KOPT-K1 (cell line): Measurements from ENCODE around the gene AFF2.
"Not testable (repeated sequence)": the region's sequence is repeated elsewhere in the genome, so short reads cannot be mapped to it uniquely, and the experiment has no call there.

Source experiments
- H3K27ac ChIP-seq: fragments of 200-600 bp; sonication (generic); 2 replicates; pipeline ENCODE4 v1.5.1; 2016; ENCODE audit warnings: antibody characterized with exemption, mild to moderate bottlenecking, low read depth, low read length; ENCODE audit not compliant: poor library complexity, severe bottlenecking
- H3K36me3 ChIP-seq: fragments of 200-600 bp; sonication (generic); 2 replicates; pipeline ENCODE4 v1.5.1; 2017; ENCODE audit warnings: antibody characterized with exemption, mild to moderate bottlenecking, low read length, moderate library complexity; ENCODE audit not compliant: insufficient read depth
- H3K9me3 ChIP-seq: fragments of 200-600 bp; sonication (generic); 2 replicates; pipeline ENCODE4 v1.5.1; 2017; ENCODE audit warnings: antibody characterized with exemption, low read length, mild to moderate bottlenecking; ENCODE audit not compliant: insufficient read depth, poor library complexity, severe bottlenecking

The AFF2 gene

DNA sequence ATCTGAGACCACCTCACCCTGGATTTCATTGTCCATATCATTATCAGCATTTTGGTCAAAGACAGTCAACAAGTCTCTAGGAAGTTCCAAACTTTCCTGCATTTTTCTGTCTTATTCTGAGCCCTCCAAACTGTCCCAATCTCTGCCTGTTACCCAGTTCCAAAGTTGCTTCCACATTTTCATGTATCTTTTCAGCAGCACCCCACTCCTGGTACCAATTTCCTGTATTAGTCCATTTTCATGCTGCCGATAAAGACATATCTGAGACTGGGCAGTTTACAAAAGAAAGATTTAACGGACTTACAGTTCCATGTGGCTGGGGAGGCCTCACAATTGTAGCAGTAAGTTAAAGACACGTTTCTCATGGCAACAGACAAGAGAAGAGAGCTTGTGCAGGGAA lies 168.8 kb downstream of the AFF2 start:
- H3K36me3 ChIP-seq, H3K27ac ChIP-seq: not testable (repeated sequence)
- H3K9me3 ChIP-seq: peaks cover 38% of the 10 kb centered on the region

DNA sequence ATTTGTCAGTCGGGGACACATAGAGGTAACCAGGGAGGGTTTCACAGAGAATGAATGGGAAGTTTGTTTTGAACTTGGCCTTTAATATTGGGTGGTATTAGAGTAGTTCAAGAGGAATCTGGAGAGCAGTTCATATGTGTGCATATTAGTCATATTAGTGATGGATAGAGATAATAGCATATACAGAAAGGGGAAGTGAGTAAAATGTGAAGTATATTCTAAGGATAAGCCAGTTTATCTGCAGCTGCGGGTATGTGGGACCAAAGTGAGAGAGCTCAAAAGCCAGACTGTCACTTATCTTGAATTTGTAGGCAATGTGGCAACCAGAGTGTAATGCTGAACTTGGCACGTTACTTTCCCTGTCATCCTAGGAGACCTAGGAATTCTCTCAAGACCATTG lies 169.9 kb downstream of the AFF2 start:
- Histone ChIP-seq H3K27ac (no peak overlapping the region), H3K9me3 (peaks cover 38% of the 10 kb centered on the region), H3K36me3 (peaks cover 7% of the 10 kb centered on the region; the same call in 1 of the 2 replicates)

DNA sequence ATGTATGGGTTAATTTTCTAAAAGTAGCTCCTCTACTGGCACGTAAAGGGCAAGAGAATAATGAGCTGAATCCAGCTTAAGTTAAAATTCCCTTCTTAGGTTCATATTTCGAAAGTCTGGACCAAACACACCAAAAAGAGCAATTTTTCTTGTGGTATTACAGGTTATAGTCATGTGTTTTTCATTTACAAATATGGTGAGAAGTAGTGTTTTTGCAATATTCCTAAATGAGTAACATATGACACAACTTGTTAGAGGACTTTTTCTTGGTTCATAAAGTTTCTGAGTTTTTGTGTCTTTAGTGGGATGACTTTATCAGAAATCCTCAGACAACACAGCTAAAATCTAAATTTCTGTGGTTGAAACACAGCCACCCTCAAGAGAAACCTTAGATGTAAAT lies 172.1 kb downstream of the AFF2 start:
- H3K9me3 ChIP-seq: peaks cover 31% of the 10 kb centered on the region
- H3K36me3 ChIP-seq: peaks cover under 1% of the 10 kb centered on the region; the same call in 1 of the 2 replicates
- no peak overlapping the region for H3K27ac ChIP-seq

DNA sequence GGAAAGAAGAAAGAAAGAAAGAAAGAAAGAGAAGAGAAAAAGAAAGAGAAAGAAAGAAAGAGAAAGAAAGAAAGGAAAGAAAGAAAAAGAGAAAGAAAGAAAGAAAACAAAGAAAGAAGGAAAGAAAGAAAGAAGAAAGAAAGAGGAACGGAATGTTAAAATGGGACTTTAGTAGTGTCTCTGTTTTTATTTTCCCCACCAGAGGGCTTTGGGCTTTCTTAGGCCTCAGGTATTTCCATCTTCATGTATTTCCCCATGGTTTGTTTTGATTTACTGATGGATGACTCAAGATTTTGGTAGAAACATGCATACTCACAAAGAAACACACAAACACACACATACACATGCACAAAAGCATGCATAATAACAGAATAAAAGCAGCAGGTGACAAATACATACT lies 181.2 kb downstream of the AFF2 start:
- H3K27ac ChIP-seq: no peak overlapping the region
- no peaks in the 10 kb centered on the region for H3K36me3 ChIP-seq
- H3K9me3 ChIP-seq: no peaks in the 10 kb centered on the region

DNA sequence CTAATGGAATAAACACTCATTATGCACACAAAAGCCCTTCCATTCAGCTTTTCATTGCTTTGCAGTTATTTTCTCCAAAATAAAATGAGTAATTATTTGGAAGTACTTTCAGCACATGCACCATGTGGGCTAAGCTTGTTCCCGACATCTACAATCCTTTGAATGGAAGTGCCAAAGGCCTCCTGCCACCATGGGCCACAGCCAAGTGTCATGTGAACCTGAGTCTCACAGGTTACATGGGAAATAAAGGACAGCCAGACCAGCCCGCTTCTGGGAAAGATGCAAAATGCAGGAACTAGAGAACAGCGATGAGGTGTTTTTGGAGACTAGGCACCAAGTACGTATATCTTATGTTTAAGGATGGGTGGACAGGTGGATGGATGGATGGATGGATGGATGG lies 181.8 kb downstream of the AFF2 start:
- Histone ChIP-seq H3K9me3 (no peaks in the 10 kb centered on the region), H3K27ac (no peak overlapping the region), H3K36me3 (no peaks in the 10 kb centered on the region)

DNA sequence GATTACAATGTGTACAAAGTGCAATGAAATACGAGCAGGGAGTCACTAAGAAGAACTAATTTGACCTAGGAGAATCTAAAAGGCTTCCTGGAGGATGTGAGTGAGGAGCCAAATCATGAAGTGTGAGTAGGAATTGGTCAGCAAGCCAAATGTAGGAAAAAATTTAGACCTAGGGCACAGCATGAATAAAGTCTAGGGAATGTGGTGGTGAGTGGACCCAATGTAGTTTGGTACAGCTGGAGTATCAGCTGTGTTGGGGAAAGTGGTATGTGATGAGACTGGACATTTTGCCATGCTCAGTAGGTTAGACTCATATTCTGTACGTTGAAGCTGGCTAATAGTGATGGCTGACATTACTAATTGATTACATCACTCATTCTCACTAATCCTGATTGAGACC lies 191.0 kb downstream of the AFF2 start:
- no peak overlapping the region for H3K27ac ChIP-seq
- H3K9me3 ChIP-seq: no peaks in the 10 kb centered on the region
- H3K36me3 ChIP-seq: no peaks in the 10 kb centered on the region

DNA sequence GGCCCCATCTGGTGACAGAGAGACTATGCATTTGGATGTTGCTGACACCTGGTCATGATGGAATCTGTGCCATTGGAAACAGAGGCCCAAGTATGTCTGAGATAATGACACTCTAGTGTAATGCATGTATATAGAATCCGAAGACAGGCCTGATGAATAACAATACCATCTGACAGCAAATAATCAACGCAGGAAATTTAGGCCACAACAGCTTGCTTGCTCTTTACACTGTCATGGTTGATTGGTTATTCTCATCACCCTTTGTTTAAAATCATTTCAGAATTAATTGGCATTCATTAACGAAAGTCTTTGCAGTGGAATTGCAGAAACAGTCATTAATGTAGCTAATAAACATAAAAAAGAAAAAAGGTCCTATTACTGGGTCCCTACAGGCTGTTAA lies 194.8 kb downstream of the AFF2 start:
- no peak overlapping the region for H3K27ac ChIP-seq
- no peaks in the 10 kb centered on the region for H3K36me3 ChIP-seq
- H3K9me3 ChIP-seq: no peaks in the 10 kb centered on the region

DNA sequence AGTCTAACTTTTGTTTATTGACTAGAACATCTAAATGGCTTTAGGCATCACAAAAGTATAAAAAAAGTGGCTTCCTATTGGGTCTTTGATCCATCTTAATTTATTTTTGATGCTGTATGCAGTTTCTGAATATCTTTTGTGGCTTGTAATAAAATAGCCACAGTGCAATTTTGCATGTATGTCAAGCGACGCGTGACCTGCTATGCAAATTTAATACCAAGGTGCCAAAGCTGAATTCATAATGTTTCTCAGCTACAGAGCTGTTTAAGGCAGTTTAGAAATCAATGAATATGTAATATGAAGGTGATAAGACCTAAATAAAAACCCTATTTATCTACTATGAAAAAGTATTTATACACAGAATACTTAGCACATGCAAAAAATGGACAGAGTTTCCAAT lies 197.8 kb downstream of the AFF2 start:
- Histone ChIP-seq H3K9me3 (no peaks in the 10 kb centered on the region), H3K36me3 (no peaks in the 10 kb centered on the region), H3K27ac (no peak overlapping the region)

DNA sequence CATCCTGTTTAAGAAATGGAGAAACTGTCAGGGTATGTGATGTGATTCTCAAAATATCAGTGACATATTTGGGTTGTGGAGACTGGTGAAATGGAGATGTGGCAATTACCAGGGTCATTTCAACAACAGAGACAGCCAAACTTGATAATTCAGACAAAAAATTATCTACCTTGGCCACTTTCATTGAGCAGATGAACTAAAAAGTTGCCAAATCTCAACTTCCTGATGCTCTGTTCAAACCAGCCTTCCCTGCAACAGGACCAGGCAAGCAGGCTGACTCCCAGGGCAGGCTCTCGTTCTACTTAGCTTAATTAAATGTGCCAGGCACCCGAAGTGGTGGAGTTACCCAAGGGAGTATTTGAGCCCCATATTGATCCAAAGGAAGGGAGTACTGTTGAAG lies 199.6 kb downstream of the AFF2 start:
- Histone ChIP-seq H3K27ac (no peak overlapping the region), H3K36me3 (no peaks in the 10 kb centered on the region), H3K9me3 (no peaks in the 10 kb centered on the region)

DNA sequence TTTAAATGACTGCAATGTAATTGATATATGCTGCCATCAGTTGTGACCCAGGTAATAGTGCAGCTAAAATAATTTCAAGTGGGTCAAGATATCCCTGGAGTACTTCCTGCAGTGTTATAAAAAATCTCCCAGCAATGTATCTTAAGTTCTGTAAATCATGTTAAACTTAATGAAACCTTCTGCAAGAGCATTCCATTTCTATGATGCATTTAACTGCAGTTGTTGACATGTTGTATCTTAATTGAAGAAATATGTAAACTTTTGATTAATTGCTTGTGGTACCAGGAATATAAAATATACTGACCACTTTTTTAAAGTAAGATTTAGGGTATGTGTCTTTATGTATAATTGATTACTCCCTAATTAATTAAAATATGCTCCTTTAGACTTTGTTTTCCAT lies 213.6 kb downstream of the AFF2 start:
- Histone ChIP-seq H3K36me3 (no peaks in the 10 kb centered on the region), H3K9me3 (no peaks in the 10 kb centered on the region), H3K27ac (no peak overlapping the region)

DNA sequence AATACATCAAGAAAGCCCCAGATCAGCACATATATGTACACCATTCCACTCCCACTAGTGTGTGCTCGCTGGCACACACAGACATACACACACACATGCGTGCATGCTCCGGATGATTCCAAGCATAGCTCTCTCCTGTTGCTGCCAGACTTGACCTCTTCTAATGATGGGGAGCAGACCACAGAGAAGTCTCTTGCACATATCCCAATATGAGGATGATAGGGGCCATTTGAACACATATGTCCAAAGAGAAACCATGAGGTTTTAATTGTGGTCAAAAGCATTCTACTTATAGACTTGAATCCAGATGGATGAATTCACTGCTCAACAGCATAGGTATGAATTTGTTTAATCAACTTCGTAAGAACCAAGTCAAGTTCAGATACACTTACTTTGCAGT lies 214.9 kb downstream of the AFF2 start:
- Histone ChIP-seq H3K27ac (no peak overlapping the region), H3K9me3 (no peaks in the 10 kb centered on the region), H3K36me3 (no peaks in the 10 kb centered on the region)

DNA sequence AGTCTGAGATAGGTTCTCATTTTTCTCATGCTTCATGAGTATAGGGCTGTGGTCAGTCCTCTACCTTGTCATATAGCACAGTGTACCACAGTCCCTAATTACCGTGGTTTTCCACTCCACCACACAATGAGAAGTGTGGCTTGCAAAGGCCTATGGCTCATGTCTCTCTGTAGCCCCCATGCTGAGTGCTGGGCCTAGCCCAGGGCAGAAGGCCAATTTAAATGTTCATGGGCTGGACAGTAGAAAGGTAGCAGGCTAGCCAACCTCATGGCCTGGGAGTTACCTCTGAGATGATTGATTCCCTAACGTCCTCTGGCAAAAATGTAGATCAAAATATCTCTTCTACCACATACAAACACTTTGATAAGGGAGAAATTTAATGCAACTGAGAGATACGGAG lies 222.5 kb downstream of the AFF2 start:
- no peaks in the 10 kb centered on the region for H3K9me3 ChIP-seq
- no peak overlapping the region for H3K27ac ChIP-seq
- no peaks in the 10 kb centered on the region for H3K36me3 ChIP-seq

DNA sequence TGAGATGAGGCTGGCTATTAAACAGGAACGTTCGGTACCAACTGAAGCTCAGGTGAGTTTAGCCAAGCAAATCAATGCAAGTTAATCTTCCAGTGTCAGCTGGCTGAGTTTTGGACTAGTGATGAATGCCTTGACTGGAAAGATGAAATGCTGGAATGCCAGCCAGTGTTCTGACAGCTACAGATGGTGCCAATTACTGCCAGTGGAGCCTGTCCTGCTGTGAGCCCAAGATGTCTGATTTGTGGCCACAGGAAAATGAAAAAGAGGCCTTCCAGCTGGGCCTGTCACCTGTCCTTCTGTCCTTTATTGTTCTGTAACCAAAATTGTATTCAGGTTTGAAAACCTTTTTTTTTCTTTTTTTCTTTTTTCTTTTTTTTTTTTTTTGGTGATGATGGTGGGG lies 223.1 kb downstream of the AFF2 start:
- H3K36me3 ChIP-seq: no peaks in the 10 kb centered on the region
- H3K27ac ChIP-seq: no peak overlapping the region
- H3K9me3 ChIP-seq: no peaks in the 10 kb centered on the region

DNA sequence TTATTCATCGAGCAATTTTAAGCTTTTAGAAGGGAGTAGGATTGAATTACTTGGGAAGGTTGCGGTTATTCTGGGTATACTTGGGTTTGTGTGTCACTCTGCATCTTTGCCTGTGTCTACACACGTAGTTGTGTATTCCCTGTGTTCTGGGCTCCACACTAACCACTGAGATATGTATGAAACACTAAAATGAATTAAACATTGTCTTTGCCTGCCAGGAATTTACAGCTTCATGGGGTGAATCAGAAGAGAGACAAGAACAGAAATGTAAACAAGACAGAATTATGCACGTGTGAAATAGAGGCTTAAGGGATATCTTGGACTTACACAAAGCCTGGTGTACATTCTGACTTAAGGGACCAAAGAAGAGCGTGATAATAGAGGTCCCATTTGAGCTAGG lies 228.5 kb downstream of the AFF2 start:
- peaks cover 11% of the 10 kb centered on the region for H3K9me3 ChIP-seq
- H3K27ac ChIP-seq: no peak overlapping the region
- H3K36me3 ChIP-seq: peaks cover 9% of the 10 kb centered on the region; the same call in 1 of the 2 replicates

DNA sequence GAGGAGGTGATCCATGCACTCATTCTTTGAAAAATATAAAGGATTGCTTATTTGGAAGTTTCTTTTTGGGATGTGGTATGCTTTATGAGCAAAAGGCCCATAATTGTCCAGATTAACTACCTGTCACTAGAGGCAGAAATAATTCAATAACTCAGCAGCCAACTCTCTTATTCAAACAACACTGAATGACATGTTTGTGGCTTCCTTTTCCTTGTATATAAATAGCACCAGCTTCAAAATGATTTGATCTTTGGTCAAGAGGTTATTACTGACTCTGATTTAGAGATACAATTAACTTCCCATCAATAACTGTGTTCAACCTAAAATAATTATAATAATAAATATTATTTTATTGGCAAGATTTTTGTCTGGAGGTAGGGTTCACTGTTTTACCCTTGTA lies 232.3 kb downstream of the AFF2 start:
- Histone ChIP-seq H3K27ac (no peak overlapping the region), H3K36me3 (peaks cover 9% of the 10 kb centered on the region; the same call in 1 of the 2 replicates), H3K9me3 (peaks cover 11% of the 10 kb centered on the region)

DNA sequence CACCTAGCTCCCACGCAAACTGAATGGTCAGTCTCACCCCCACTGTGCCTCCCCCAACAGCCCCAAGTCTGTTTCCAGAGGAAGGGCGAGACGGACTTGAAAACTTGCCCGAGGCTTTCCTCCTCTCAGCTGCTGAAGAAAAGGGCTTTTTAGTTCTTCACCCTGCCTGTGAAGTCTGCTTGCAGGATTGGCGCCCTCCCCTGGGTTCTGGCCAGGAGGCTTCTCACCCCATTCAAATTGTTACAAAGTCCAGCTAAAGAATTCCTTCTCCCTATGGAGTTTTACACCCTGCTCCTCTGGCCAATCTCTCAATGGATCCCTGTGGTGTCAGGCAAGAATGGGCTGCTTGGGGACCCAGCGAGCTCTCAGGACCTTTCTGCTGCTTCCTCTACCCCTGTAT lies 241.0 kb downstream of the AFF2 start:
- Histone ChIP-seq H3K36me3 (no peaks in the 10 kb centered on the region), H3K27ac (no peak overlapping the region), H3K9me3 (no peaks in the 10 kb centered on the region)

DNA sequence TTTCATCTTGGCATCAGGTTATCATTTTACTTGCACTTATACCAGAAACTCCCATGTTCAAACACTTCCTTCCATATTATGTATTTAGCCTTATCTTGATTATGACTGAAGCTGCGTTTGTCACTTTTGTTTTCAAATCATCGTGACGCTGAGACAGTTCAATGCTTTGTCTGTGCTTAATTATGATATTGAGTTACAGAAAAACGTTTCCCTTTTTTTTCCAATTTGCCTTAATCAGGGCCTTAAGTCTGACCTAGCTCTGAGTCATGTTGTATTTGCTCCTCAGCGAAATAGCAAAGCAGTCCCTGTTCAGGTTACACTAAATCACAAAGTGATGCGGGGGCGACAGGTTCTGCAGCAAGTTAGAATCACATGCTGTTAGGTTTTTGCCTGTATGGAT lies 254.7 kb downstream of the AFF2 start:
- Histone ChIP-seq H3K9me3 (no peaks in the 10 kb centered on the region), H3K36me3 (no peaks in the 10 kb centered on the region), H3K27ac (no peak overlapping the region)
